ENCODE measurements around the gene FSD1L. TPM values are rescaled to one million over a fixed set of nuclear protein-coding genes. Genes with fewer than 3 reads are reported as not detected.
A peak's percentile ranks its signal among the peaks of the same experiment; 100 is the strongest.

Gene FSD1L
- polyA plus RNA-seq, 1 donor (not counting 4 experiments of a cell fraction or from before 2014, with no cell fraction given), result 5.2 TPM

GRCh38 chr9:105449081-105449480 lies 1.2 kb downstream of the FSD1L start:
- H3K4me1 ChIP-seq (ENCODE audit: control insufficient read depth, extremely low read depth, insufficient read depth, low read length), result peaks cover 15% of the 10 kb centered on the region
- H3K36me3 ChIP-seq (ENCODE audit: control insufficient read depth in 2 of 2, extremely low read depth in 1 of 2, insufficient read depth in 2 of 2, low read length in 2 of 2), result no peaks in the 10 kb centered on the region
- no peak overlapping the region for H2AFZ ChIP-seq (ENCODE audit: control insufficient read depth, low read length)
- peak overlapping the region; percentile 55 for H3K27ac ChIP-seq (ENCODE audit: control insufficient read depth, insufficient read depth, low read length)
- DNase-seq (ENCODE audit: low read depth, low spot score) (no peak), FAIRE-seq (no peak)
- H3K9me1 ChIP-seq (ENCODE audit: control insufficient read depth, extremely low read depth, insufficient read depth, low read length), result no peaks in the 10 kb centered on the region
- no peak for TF ChIP-seq CTCF (optimal IDR thresholded peaks at IDR 0.05 in 1 of 3, IDR thresholded peaks at IDR 0.05 in 1 of 3, conservative IDR thresholded peaks at IDR 0.05 in 1 of 3; ENCODE audit: extremely low read depth in 1 of 3, insufficient read depth in 2 of 3, low read length in 3 of 3)
- no peak for TF ChIP-seq EZH2 (IDR thresholded peaks at IDR 0.05; ENCODE audit: low read length)
- H3K4me3 ChIP-seq (ENCODE audit: control insufficient read depth in 2 of 3, extremely low read depth in 1 of 3, insufficient read depth in 2 of 3, low read depth in 1 of 3, low read length in 3 of 3), result peak overlapping the region; percentile 84 to 87 (median 87)
- dilution Hi-C loops (cut with MboI; ENCODE audit: extremely low pct_ligation_motif_present, low sequenced_read_pairs), result no loop called here
- no peaks in the 10 kb centered on the region for H3K9me3 ChIP-seq (ENCODE audit: control insufficient read depth, low read depth, low read length)
- H3K4me2 ChIP-seq (ENCODE audit: control insufficient read depth, extremely low read depth, insufficient read depth, low read depth, low read length), result peak overlapping the region; percentile 87
- no peaks in the 10 kb centered on the region for H4K20me1 ChIP-seq (ENCODE audit: control insufficient read depth, extremely low read depth, insufficient read depth, low read length)
- no peaks in the 10 kb centered on the region for H3K27me3 ChIP-seq (ENCODE audit: control insufficient read depth, extremely low read depth, insufficient read depth, low read length)
- H3K79me2 ChIP-seq (ENCODE audit: control insufficient read depth, insufficient read depth, low read length), result peaks cover 53% of the 10 kb centered on the region
- peak overlapping the region; percentile 78 for H3K9ac ChIP-seq (ENCODE audit: control insufficient read depth, extremely low read depth, insufficient read depth, low read length)

- H3K27ac ChIP-seq (ENCODE audit: control insufficient read depth, insufficient read depth, low read length), result no peak overlapping the region
- no peak for FAIRE-seq
- dilution Hi-C loops (cut with MboI; ENCODE audit: extremely low pct_ligation_motif_present, low sequenced_read_pairs), result no loop called here
Observed at GRCh38 chr9:105452185-105452584, 4.4 kb downstream of the FSD1L start.

More at GRCh38 chr9:105452185-105452584, 4.4 kb downstream of the FSD1L start:
- Histone ChIP-seq H3K4me3 (ENCODE audit: control insufficient read depth in 2 of 3, extremely low read depth in 1 of 3, insufficient read depth in 2 of 3, low read depth in 1 of 3, low read length in 3 of 3) (no peak overlapping the region), H3K9me3 (ENCODE audit: control insufficient read depth, low read depth, low read length) (no peaks in the 10 kb centered on the region), H3K36me3 (ENCODE audit: control insufficient read depth in 2 of 2, extremely low read depth in 1 of 2, insufficient read depth in 2 of 2, low read length in 2 of 2) (no peaks in the 10 kb centered on the region), H3K9me1 (ENCODE audit: control insufficient read depth, extremely low read depth, insufficient read depth, low read length) (peaks cover 2% of the 10 kb centered on the region), H3K4me1 (ENCODE audit: control insufficient read depth, extremely low read depth, insufficient read depth, low read length) (peaks cover 12% of the 10 kb centered on the region), H3K4me2 (ENCODE audit: control insufficient read depth, extremely low read depth, insufficient read depth, low read depth, low read length) (no peak overlapping the region), H4K20me1 (ENCODE audit: control insufficient read depth, extremely low read depth, insufficient read depth, low read length) (no peaks in the 10 kb centered on the region), H3K9ac (ENCODE audit: control insufficient read depth, extremely low read depth, insufficient read depth, low read length) (no peak overlapping the region), H3K27me3 (ENCODE audit: control insufficient read depth, extremely low read depth, insufficient read depth, low read length) (no peaks in the 10 kb centered on the region), H3K79me2 (ENCODE audit: control insufficient read depth, insufficient read depth, low read length) (peaks cover 84% of the 10 kb centered on the region), H2AFZ (ENCODE audit: control insufficient read depth, low read length) (no peak overlapping the region)
- TF ChIP-seq CTCF (optimal IDR thresholded peaks at IDR 0.05 in 1 of 3, IDR thresholded peaks at IDR 0.05 in 1 of 3, conservative IDR thresholded peaks at IDR 0.05 in 1 of 3; ENCODE audit: extremely low read depth in 1 of 3, insufficient read depth in 2 of 3, low read length in 3 of 3) (no peak), EZH2 (IDR thresholded peaks at IDR 0.05; ENCODE audit: low read length) (no peak)
- DNase-seq (ENCODE audit: low read depth, low spot score), result no peak
